HG02678 (cell line): Measurements from ENCODE around the gene DUSP10.

Experiments used
- ATAC-seq: cut with Tn5 transposase; IDR thresholded peaks from one replicate; pipeline ENCODE4 v1.9.1; 2021; ENCODE audit warnings: mild to moderate bottlenecking, moderate library complexity; ENCODE audit not compliant: unreplicated experiment

DUSP10 gene

GRCh38 chr1:221663321-221663720, 78.6 kb downstream of the DUSP10 start:
- ATAC-seq, result no peak

GRCh38 chr1:221655766-221656305, 86.1 kb downstream of the DUSP10 start:
- no peak for ATAC-seq
